Astrocyte (in vitro differentiated cells and primary cell): ENCODE data around the gene KIAA1549. TPM values are rescaled to one million over a fixed set of nuclear protein-coding genes. Genes with fewer than 3 reads are reported as not detected.
A peak's percentile ranks its signal among the peaks of the same experiment; 100 is the strongest.

ENCODE experiments used
- DNase-seq: peaks from one replicate; pipeline ENCODE4 v3.0.0-alpha.2; 2010; ENCODE audit warnings: low read depth
- FAIRE-seq: peaks from 2 replicates; lab custom pipeline; 2011; peaks lifted over from hg19 to GRCh38; lab: Jason Lieb, UNC
- H2AFZ ChIP-seq: 2 replicates; pipeline ENCODE4 v1.6.0; 2012; ENCODE audit warnings: low read depth, low read length, inconsistent platforms
- H3K27ac ChIP-seq: 2 replicates; pipeline ENCODE4 v1.5.1; 2011; ENCODE audit warnings: low read depth, low read length, inconsistent platforms
- H3K27me3 ChIP-seq: 2 replicates; pipeline ENCODE4 v1.6.0; 2011; ENCODE audit warnings: low read length, inconsistent platforms; ENCODE audit not compliant: insufficient read depth
- H3K36me3 ChIP-seq: 2 replicates; pipeline ENCODE4 v1.5.1; 2011; ENCODE audit warnings: low read length, inconsistent platforms; ENCODE audit not compliant: insufficient read depth
- H3K4me1 ChIP-seq: 2 replicates; pipeline ENCODE4 v1.5.1; 2011; ENCODE audit warnings: low read length, inconsistent platforms; ENCODE audit not compliant: insufficient read depth
- H3K4me2 ChIP-seq: 2 replicates; pipeline ENCODE4 v1.6.0; 2012; ENCODE audit warnings: low read length, inconsistent platforms
- H3K4me3 ChIP-seq: 2 replicates; pipeline ENCODE4 v1.5.1; 2011; ENCODE audit warnings: low read depth, mild to moderate bottlenecking, low read length, inconsistent platforms; ENCODE audit not compliant: insufficient read depth
- H3K79me2 ChIP-seq: 2 replicates; pipeline ENCODE4 v1.6.0; 2012; ENCODE audit warnings: mild to moderate bottlenecking, low read length, inconsistent platforms; ENCODE audit not compliant: insufficient read depth
- H3K9ac ChIP-seq: 2 replicates; pipeline ENCODE4 v1.6.0; 2012; ENCODE audit warnings: mild to moderate bottlenecking, low read length, inconsistent platforms
- H3K9me3 ChIP-seq: 2 replicates; pipeline ENCODE4 v1.5.1; 2012; ENCODE audit warnings: low read depth, mild to moderate bottlenecking, low read length, inconsistent platforms; ENCODE audit not compliant: insufficient read depth
- H4K20me1 ChIP-seq: 2 replicates; pipeline ENCODE4 v1.6.0; 2012; ENCODE audit warnings: low read length, inconsistent platforms; ENCODE audit not compliant: insufficient read depth
- H3K27ac Mint-ChIP-seq: one replicate; pipeline ENCODE4 v1.8.0; 2021; ENCODE audit warnings: mild to moderate bottlenecking, mixed read lengths; ENCODE audit not compliant: unreplicated experiment
- H3K27me3 Mint-ChIP-seq: one replicate; pipeline ENCODE4 v1.8.0; 2021; ENCODE audit warnings: low read depth, mixed read lengths; ENCODE audit not compliant: unreplicated experiment
- H3K36me3 Mint-ChIP-seq: one replicate; pipeline ENCODE4 v1.8.0; 2021; ENCODE audit warnings: low read depth, mixed read lengths; ENCODE audit not compliant: unreplicated experiment
- H3K4me1 Mint-ChIP-seq: one replicate; pipeline ENCODE4 v1.8.0; 2021; ENCODE audit warnings: low read depth, mixed read lengths; ENCODE audit not compliant: unreplicated experiment
- H3K4me3 Mint-ChIP-seq: one replicate; pipeline ENCODE4 v1.8.0; 2021; ENCODE audit warnings: mild to moderate bottlenecking, moderate library complexity, mixed read lengths; ENCODE audit not compliant: unreplicated experiment
- H3K9me3 Mint-ChIP-seq: one replicate; pipeline ENCODE4 v1.8.0; 2021; ENCODE audit warnings: mild to moderate bottlenecking, mixed read lengths; ENCODE audit not compliant: unreplicated experiment
- EZH2 ChIP-seq: IDR thresholded peaks from 2 replicates; pipeline ENCODE4 v1.6.1; 2012; ENCODE audit warnings: mild to moderate bottlenecking, low read length, inconsistent platforms; ENCODE audit not compliant: insufficient read depth
- total RNA-seq: library from RNA; stranded (reverse); gene quantifications from 2 replicates; pipeline ENCODE4 v1.2.1, GENCODE V29; 2021
- TF ChIP-seq, protein P1 (sequence below): IDR thresholded peaks from 2 replicates; pipeline ENCODE4 v1.5.1; 2011; ENCODE audit warnings: low read depth, mild to moderate bottlenecking, inconsistent platforms, low read length, moderate library complexity; ENCODE audit not compliant: insufficient read depth

KIAA1549 gene
- total RNA-seq, 1 donor from 2014 or later, result 10.3 TPM

GRCh38 chr7:139016931-139017511 is 35.8 kb upstream of the KIAA1549 start:
- no peak overlapping the region for H3K4me3 ChIP-seq
- Mint-ChIP-seq H3K36me3 (no peaks in the 10 kb centered on the region), H3K9me3 (no peaks in the 10 kb centered on the region), H3K4me3 (no peak overlapping the region), H3K4me1 (peaks cover 4% of the 10 kb centered on the region), H3K27me3 (peaks cover 3% of the 10 kb centered on the region), H3K27ac (no peak overlapping the region)
- TF ChIP-seq, protein P1, sequence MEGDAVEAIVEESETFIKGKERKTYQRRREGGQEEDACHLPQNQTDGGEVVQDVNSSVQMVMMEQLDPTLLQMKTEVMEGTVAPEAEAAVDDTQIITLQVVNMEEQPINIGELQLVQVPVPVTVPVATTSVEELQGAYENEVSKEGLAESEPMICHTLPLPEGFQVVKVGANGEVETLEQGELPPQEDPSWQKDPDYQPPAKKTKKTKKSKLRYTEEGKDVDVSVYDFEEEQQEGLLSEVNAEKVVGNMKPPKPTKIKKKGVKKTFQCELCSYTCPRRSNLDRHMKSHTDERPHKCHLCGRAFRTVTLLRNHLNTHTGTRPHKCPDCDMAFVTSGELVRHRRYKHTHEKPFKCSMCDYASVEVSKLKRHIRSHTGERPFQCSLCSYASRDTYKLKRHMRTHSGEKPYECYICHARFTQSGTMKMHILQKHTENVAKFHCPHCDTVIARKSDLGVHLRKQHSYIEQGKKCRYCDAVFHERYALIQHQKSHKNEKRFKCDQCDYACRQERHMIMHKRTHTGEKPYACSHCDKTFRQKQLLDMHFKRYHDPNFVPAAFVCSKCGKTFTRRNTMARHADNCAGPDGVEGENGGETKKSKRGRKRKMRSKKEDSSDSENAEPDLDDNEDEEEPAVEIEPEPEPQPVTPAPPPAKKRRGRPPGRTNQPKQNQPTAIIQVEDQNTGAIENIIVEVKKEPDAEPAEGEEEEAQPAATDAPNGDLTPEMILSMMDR, result peak; percentile 65
- no peak for TF ChIP-seq EZH2
- peaks cover 5% of the 10 kb centered on the region for H3K4me1 ChIP-seq
- no peak overlapping the region for H3K9ac ChIP-seq
- H3K4me2 ChIP-seq, result peak overlapping the region; percentile 71
- no peaks in the 10 kb centered on the region for H3K9me3 ChIP-seq
- no peaks in the 10 kb centered on the region for H3K79me2 ChIP-seq
- FAIRE-seq (peak; percentile 45), DNase-seq (peak; percentile 44)
- H2AFZ ChIP-seq, result peak overlapping the region; percentile 54
- no peaks in the 10 kb centered on the region for H4K20me1 ChIP-seq
- H3K27ac ChIP-seq, result no peak overlapping the region
- H3K27me3 ChIP-seq, result no peaks in the 10 kb centered on the region
- no peaks in the 10 kb centered on the region for H3K36me3 ChIP-seq

DNA sequence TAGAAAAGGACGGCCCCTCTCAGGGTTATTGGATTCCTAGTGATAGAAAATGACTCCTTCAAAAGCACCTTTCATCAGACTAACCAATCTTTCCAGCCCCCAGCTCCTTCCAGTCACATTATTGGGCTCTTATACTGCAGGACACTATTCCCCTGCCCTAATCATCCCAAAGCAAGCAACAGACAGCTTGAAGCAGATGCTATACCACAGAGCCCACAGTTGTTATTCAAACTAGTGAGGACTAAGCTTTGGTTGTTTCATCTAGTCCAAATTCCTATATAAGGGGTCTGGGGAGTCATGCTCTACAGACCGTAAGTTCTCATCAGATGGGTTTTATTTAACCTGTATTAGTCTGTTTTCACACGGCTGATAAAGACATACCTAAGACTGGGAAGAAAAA is 30.2 kb upstream of the KIAA1549 start:
- no peak overlapping the region for H3K27ac ChIP-seq
- no peaks in the 10 kb centered on the region for H3K4me1 ChIP-seq
- no peaks in the 10 kb centered on the region for H3K79me2 ChIP-seq
- no peak overlapping the region for H3K4me3 ChIP-seq
- DNase-seq (no peak), FAIRE-seq (no peak)
- Mint-ChIP-seq H3K27me3 (peaks cover 3% of the 10 kb centered on the region), H3K27ac (no peak overlapping the region), H3K9me3 (peaks cover 15% of the 10 kb centered on the region), H3K4me1 (no peaks in the 10 kb centered on the region), H3K36me3 (peaks cover 5% of the 10 kb centered on the region), H3K4me3 (no peak overlapping the region)
- H4K20me1 ChIP-seq, result no peaks in the 10 kb centered on the region
- no peaks in the 10 kb centered on the region for H3K9me3 ChIP-seq
- H3K9ac ChIP-seq, result no peak overlapping the region
- no peak for TF ChIP-seq EZH2
- TF ChIP-seq, protein P1, result no peak
- H3K4me2 ChIP-seq, result no peak overlapping the region
- no peaks in the 10 kb centered on the region for H3K27me3 ChIP-seq
- no peaks in the 10 kb centered on the region for H3K36me3 ChIP-seq
- no peak overlapping the region for H2AFZ ChIP-seq

DNA sequence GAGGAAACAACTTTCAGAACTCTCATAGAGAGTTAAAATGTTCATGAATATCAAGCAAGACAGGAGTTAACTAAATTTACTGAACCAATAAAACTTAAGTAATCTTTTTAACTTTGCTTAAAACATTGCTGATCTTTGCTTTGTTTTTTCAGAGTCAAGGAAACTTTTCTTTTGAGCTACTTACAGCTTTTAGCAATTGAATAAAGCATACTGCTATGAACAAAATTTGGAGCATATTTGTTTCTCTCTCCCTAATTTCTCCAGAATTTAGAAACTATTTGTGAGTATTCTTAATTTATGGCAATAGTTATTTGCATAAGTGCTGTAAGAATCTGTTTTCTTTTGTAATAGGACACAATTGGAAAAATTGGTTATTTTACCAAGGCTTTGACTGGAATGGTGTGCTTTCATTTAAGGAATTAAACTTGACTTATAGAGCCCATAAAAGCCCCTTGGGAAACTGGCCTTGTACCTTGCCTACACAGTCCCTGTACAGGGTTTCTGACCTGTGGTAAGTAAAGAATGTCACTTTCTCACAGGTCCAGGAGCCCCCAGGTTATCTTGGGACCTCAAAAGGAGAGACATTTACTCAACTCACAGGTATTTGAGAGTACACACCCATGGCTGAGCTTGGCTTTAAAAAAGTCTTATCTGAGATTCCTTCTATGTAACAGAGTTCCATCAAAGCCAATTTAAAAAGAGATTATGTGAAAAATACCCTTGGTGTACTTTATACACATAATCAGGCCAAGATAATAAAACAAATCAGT is 23.3 kb upstream of the KIAA1549 start:
- Mint-ChIP-seq H3K4me1 (no peaks in the 10 kb centered on the region), H3K9me3 (peaks cover 21% of the 10 kb centered on the region), H3K27me3 (no peaks in the 10 kb centered on the region), H3K27ac (no peak overlapping the region), H3K4me3 (no peak overlapping the region), H3K36me3 (peaks cover 8% of the 10 kb centered on the region)
- no peak overlapping the region for H3K9ac ChIP-seq
- DNase-seq, result no peak
- H3K79me2 ChIP-seq, result no peaks in the 10 kb centered on the region
- H3K27ac ChIP-seq, result no peak overlapping the region
- peaks cover 2% of the 10 kb centered on the region for H3K27me3 ChIP-seq
- TF ChIP-seq EZH2, result no peak
- TF ChIP-seq, protein P1, result no peak
- no peak for FAIRE-seq
- H2AFZ ChIP-seq, result no peak overlapping the region
- H3K4me1 ChIP-seq, result no peaks in the 10 kb centered on the region
- no peaks in the 10 kb centered on the region for H3K9me3 ChIP-seq
- no peak overlapping the region for H3K4me3 ChIP-seq
- H3K36me3 ChIP-seq, result no peaks in the 10 kb centered on the region
- no peak overlapping the region for H3K4me2 ChIP-seq
- H4K20me1 ChIP-seq, result no peaks in the 10 kb centered on the region
